Neural cell (in vitro differentiated cells): Measurements from ENCODE around the gene CNTNAP2.

Experiments used
- EP300 ChIP-seq: fragments of 450-650 bp; conservative IDR thresholded peaks from 2 replicates; pipeline ENCODE4 v1.6.1; 2014; ENCODE audit warnings: antibody characterized with exemption, mild to moderate bottlenecking, moderate library complexity; ENCODE audit not compliant: poor library complexity, severe bottlenecking
- EZH2 ChIP-seq: fragments of 200-600, 300-800 bp; shearing (Covaris generic), sonication (generic); IDR thresholded peaks from 2 replicates; pipeline ENCODE4 v1.6.1; 2014; ENCODE audit warnings: antibody characterized with exemption, low read length, borderline replicate concordance, mild to moderate bottlenecking; ENCODE audit not compliant: insufficient read depth, poor library complexity, severe bottlenecking
- POLR2AphosphoS5 ChIP-seq: IDR thresholded peaks from 2 replicates; pipeline ENCODE4 v1.6.1; 2012
- RAD21 ChIP-seq: fragments of 450-650 bp; conservative IDR thresholded peaks from 2 replicates; pipeline ENCODE4 v1.6.1; 2014; ENCODE audit warnings: antibody characterized with exemption, mild to moderate bottlenecking, moderate library complexity
- SMC3 ChIP-seq: fragments of 450-650 bp; conservative IDR thresholded peaks from 2 replicates; pipeline ENCODE4 v1.6.1; 2014; ENCODE audit warnings: antibody characterized with exemption, mild to moderate bottlenecking, moderate library complexity; ENCODE audit not compliant: poor library complexity
- TAF1 ChIP-seq: IDR thresholded peaks from 2 replicates; pipeline ENCODE4 v1.6.1; 2012; ENCODE audit warnings: low read depth
- TF ChIP-seq, protein P1 (sequence below): fragments of 450-650 bp; IDR thresholded peaks from 2 replicates; pipeline ENCODE4 v1.5.1; 2014; ENCODE audit warnings: antibody characterized with exemption, mild to moderate bottlenecking, moderate library complexity; ENCODE audit not compliant: poor library complexity, severe bottlenecking
- TF ChIP-seq, protein P2 (sequence below): IDR thresholded peaks from 2 replicates; pipeline ENCODE4 v1.6.1; 2012; ENCODE audit warnings: borderline replicate concordance

DNA sequence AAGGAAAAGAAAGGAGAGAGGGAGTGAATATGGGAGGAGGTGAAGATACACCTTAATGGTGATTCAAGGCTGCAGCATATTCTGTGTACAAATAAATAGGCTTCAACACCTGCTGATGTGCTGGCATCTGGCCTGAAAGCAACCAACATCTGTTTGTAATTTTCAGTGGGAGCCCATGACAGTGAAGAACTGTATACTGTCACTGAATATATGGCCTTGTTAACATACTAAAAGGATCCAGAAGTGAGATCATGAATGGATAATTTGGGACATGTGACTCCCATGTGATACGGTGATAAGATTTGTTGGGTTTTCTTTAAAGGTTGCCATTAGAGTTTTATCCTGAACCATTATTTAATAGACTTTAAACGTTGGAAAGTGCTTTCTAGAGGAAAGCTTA, 459.3 kb downstream of the CNTNAP2 start:
- TF ChIP-seq, protein P1, sequence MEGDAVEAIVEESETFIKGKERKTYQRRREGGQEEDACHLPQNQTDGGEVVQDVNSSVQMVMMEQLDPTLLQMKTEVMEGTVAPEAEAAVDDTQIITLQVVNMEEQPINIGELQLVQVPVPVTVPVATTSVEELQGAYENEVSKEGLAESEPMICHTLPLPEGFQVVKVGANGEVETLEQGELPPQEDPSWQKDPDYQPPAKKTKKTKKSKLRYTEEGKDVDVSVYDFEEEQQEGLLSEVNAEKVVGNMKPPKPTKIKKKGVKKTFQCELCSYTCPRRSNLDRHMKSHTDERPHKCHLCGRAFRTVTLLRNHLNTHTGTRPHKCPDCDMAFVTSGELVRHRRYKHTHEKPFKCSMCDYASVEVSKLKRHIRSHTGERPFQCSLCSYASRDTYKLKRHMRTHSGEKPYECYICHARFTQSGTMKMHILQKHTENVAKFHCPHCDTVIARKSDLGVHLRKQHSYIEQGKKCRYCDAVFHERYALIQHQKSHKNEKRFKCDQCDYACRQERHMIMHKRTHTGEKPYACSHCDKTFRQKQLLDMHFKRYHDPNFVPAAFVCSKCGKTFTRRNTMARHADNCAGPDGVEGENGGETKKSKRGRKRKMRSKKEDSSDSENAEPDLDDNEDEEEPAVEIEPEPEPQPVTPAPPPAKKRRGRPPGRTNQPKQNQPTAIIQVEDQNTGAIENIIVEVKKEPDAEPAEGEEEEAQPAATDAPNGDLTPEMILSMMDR, result no peak
- no peak for TF ChIP-seq EP300
- TF ChIP-seq SMC3, result no peak
- no peak for TF ChIP-seq EZH2
- no peak for TF ChIP-seq POLR2AphosphoS5
- TF ChIP-seq, protein P2, sequence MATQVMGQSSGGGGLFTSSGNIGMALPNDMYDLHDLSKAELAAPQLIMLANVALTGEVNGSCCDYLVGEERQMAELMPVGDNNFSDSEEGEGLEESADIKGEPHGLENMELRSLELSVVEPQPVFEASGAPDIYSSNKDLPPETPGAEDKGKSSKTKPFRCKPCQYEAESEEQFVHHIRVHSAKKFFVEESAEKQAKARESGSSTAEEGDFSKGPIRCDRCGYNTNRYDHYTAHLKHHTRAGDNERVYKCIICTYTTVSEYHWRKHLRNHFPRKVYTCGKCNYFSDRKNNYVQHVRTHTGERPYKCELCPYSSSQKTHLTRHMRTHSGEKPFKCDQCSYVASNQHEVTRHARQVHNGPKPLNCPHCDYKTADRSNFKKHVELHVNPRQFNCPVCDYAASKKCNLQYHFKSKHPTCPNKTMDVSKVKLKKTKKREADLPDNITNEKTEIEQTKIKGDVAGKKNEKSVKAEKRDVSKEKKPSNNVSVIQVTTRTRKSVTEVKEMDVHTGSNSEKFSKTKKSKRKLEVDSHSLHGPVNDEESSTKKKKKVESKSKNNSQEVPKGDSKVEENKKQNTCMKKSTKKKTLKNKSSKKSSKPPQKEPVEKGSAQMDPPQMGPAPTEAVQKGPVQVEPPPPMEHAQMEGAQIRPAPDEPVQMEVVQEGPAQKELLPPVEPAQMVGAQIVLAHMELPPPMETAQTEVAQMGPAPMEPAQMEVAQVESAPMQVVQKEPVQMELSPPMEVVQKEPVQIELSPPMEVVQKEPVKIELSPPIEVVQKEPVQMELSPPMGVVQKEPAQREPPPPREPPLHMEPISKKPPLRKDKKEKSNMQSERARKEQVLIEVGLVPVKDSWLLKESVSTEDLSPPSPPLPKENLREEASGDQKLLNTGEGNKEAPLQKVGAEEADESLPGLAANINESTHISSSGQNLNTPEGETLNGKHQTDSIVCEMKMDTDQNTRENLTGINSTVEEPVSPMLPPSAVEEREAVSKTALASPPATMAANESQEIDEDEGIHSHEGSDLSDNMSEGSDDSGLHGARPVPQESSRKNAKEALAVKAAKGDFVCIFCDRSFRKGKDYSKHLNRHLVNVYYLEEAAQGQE, result no peak
- TF ChIP-seq TAF1, result no peak
- no peak for TF ChIP-seq RAD21
